Fibroblast of the conjunctiva (primary cell): ENCODE data around the gene SERPINB1.
A peak's percentile ranks its signal among the peaks of the same experiment; 100 is the strongest.
"Not testable (repeated sequence)": the region's sequence is repeated elsewhere in the genome, so short reads cannot be mapped to it uniquely, and the experiment has no call there.

ENCODE experiments used
- DNase-seq: peaks from one replicate; pipeline ENCODE4 v3.0.0-alpha.2; 2010; ENCODE audit warnings: low read depth

SERPINB1 gene

DNA sequence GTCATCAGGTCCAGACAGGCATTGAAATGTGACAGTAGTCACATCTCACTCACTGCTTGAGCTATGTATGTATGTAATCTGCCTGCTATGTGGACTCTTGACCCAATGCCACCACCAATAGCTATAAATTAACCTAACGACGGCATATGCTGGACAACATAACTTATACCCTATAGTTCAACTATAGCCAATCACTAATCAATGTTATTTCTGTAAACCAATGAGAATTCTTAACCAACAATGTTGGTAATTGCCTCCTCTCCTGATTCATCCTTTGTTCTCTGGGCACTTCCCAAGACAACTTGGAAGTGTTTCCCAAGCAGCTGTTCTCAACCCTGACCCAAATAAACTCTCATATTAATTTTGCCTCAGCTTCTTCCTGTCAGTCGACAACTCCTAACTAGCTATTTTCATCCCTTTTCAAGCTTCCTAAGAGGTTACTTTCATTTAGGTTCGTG, 24.1 kb upstream of the SERPINB1 start:
- DNase-seq, result no peak

DNA sequence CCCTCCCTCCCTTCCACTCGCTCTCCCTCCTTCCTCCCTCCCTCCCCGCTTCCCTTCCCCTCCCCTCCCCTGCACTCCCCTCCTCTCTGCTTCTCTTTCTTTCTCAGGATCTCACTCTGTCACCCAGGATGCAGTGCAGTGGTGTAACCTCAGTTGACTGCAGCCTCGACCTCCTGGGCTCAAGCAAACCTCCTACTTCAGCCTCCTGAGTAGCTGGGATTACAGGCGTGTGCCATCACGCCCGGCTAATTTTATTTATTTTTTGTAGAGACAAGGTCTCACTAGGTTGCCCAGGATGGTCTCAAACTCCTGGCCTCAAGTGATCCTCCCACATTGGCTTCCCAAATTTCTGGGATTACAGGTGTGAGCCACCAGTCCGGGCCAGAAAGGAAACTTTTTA, 23.6 kb upstream of the SERPINB1 start:
- no peak for DNase-seq

DNA sequence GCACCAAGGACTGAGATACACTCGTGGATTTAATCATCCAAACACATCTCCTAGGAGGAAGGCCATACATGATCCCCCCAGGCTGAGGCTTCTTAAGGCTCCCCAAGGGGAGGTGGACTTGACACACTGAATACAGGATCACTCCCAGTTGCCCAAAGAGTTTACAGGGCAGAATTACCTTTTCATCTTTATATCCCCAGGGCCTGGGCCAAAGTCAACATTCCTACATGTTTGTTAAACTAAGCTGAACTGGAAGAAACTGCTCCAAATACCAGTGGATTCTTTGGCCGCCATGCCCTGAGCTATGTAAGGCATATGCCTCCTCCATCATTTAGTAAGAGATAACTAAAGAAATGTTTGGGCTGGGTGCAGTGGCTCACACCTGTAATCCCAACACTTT, 22.2 kb upstream of the SERPINB1 start:
- DNase-seq, result no peak

DNA sequence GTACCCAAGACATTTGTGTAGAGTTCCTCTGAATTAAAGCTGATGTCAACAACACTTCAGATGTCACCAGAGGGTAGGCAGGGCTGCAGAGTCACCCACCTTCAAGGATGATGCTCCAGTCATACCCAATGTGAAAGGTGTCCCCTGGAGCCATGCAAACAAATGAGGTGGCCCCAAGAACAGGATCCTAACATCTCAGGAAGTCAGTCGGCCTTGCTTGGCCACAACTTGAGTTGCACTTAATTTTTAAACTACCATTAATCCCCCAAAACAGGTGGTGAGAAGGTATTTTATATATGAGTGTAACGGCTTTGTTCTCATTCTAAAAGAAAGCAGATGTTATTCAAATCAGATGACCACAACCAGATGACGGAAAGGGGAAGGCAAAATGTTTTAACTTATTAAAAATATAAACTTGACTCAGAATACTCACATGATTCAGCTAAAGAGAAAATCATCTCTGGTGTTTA, 21.1 kb upstream of the SERPINB1 start:
- no peak for DNase-seq

DNA sequence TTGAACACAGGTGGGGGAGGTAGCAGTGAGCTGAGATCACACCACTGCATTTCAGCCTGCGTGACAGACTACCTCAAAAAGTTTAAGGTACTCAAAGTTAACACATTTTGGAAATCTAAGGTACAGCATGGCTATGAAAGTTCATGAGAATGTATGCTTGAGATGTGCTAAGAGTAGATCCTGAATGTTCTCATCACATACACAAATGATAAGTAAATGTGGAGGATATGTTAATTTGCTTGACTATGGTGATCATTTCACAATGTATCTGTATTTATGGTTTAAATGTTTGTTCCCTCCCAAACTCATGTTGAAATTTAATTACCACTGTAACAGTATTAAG, 20.1 kb upstream of the SERPINB1 start:
- no peak for DNase-seq

DNA sequence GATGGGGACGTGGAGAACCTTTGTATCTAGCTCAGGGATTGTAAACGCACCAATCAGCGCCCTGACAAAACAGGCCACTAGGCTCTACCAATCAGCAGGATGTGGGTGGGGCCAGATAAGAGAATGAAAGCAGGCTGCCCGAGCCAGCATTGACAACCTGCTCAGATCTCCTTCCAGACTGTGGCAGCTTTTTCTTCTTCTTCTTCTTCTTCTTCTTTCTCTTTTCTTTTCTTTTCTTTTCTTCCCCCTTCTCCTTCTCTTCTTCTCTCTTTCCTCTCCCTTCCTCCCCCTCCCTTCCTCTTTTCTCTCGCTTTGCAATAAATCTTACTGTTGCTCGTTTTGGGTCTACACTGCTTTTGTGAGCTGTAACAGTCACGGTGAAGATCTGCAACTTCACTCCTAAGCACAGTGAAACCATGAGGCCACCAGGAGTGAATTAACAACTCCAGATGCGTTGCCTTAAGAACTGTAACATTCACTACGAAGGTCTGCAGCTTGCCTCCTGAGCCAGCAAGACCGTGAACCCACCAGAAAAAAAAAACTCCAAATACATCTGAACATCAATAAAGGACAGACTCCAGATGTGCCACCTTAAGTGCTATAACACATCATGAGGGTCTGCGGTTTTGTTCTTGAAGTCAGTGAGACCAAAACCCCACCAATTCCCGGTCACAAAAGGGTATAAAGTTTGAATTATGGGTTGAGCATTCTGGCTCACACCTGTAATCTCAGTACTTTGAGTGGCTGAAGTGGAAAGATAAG, 19.6 kb upstream of the SERPINB1 start:
- no peak for DNase-seq

DNA sequence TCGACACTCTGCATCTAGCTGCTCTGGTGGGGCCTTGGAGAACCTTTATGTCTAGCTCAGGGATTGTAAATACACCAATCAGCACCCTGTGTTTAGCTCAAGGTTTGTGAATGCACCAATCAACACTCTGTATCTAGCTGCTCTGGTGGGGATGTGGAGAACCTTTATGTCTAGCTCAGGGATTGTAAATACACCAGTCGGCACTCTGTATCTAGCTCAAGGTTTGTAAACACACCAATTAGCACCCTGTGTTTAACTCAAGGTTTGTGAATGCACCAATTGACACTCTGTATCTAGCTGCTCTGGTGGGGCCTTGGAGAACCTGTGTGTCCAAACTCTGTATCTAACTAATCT, 19.0 kb upstream of the SERPINB1 start:
- DNase-seq, result not testable (repeated sequence)

DNA sequence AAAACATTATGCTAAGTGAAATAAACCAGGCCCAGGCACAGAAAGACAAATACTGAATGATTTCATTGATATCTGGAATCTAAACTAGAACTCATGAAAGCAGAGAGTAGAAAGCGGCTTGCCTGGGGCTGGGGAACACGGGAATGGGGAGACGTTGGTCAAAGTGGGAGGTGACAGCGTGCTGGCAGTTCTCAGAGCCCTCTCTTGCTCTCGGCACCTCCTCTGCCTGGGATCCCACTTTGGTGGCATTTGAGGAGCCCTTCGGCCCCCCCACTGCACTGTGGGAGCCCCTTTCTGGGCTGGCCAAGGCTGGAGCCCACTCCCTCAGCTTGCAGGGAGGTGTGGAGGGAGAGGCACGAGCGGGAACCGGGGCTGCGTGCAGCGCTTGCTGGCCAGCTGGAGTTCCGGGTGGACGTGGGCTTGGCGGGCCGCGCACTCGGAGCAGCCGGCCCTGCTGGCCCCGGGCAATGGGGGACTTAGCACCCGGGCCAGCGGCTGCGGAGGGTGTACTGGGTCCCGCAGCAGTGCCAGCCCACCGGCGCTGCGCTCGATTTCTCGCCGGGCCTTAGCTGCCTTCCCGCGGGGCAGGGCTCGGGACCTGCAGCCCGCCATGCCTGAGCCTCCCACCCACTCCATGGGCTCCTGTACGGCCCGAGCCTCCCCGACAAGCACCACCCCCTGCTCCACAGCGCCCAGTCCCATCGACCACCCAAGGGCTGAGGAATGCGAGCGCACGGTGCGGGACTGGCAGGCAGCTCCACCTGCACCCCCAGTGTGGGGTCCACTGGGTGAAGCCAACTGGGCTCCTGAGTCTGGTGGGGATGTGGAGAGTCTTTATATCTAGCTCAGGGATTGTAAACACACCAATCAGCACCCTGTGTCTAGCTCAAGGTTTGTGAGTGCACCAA, 18.4 kb upstream of the SERPINB1 start:
- not testable (repeated sequence) for DNase-seq

DNA sequence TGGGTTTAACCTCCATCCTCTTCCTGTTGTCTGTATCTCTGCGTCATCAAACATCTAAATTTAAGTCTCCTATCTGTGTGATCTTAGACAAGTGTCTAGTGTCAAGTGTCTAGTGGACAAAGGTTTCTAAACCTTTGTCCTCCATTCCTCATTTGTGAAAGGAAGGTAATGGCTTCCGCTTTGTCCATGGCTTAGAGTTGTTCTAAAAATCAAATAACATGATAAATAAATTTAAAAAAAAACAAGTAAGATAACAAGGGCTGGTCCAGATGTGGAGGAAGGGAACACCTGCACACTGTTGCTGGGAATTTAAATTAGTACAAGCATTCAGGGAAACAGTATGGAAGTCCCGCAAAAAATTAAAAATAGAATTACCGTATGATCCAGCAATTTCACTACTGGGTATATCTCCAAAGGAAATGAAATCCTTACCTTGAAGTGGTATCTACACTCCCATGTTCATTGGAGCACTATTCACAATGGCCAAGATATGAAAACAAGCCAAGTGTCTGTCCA, 17.6 kb upstream of the SERPINB1 start:
- no peak for DNase-seq

DNA sequence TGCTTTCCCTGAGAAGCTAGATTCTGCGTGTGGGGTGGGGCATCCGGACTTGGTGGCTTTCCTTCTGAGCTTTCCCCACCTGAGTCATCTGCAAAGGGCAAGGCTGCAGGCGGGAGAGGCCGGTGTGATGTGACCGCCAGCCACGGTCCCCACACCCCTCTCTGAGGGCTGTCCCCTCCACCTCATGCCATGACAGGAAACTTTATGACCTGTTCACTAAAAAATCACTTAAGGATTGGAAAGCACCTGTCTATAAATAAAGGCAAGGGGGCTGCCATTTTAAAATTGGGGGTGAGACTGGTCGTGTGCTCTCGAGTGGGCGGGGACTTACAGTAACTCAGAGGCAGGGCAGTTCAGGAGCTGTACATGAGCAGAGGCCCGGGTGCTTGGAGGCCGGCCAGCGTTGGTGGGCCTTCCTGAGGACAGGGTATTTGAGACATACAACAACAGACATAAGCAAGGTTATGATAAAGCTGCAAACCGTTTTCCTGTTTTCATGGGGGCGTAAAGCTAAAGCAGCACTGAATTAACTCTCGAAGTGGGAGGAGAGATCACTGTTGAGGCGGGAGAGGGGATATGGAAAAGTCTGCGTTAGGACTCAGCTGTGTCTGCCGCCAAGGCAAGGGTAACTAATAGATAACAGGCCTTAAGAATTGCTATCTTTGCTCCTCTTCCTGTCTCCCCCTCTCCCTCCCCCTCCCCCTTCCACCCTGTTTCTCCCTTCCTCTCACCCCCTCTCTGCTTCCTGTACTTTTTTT, 16.1 kb upstream of the SERPINB1 start:
- peak; percentile 67 for DNase-seq

DNA sequence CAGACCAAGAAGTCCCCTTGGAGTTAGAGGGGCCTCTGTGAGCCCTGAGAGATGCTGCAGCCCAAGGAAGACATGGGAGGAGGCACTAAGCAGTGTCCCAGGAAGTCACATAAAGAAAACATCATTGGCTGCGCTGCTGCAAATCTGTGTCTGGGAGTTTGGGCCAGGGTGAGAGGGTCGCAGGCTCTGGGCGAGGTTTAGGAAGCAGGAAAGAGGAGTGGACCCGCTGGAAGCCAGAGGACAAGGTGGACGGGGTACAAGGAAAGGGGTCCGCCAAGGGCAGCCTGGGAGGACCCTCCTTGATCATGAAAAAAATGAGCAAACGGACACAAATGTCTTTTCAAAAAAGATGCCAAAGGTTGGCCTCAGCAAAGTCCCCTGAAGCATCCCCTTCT, 15.5 kb upstream of the SERPINB1 start:
- no peak for DNase-seq

DNA sequence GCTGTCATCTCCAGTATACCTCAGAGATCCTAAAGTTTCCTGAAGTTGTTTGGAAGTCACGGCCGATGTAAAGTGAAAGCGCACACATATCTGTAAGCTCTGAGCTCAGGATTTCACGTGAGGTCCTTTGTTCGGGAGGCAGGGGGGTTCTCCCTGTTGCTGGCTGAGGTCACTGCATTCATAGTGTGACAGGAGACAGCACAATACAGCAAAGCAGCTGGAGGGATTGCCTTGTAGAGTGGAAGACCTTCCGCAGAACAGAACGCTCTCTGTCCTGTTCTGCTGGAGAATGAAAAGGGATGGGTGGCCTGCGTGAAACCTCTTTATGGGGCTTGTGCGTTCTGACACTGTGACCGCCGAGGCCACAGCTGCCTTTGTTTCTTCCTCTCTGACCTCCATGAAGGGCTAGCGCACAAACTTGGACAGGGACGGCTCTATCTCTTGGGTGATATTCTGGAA, 13.4 kb upstream of the SERPINB1 start:
- DNase-seq, result no peak

DNA sequence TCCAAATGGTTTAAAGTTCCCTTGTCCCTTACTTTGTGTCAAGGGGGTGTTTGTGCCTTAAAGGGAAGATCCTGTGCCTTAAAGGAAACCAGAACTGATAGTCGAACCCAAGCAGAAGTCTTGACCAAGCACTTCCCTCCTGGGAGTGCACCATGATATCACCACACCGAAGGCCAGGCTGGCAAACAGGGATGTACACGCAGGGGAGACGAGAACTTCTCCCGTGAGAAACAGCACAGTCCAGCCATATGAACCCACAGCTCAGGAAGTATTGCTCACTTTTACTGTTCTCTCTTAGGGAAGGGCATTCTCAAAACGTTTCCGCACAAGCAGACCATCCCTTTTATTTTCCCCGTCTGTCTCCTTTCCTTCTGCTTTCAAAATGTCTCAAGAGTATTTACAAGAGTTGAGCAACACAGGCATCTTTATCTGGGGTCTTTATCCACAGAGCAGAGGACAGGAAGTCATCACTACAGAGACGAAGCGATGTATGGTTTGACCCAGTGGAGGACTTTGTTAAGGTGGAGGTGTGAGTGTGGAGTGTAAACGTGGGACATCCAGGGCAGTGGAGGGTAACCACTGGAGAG, 12.8 kb upstream of the SERPINB1 start:
- DNase-seq, result no peak

DNA sequence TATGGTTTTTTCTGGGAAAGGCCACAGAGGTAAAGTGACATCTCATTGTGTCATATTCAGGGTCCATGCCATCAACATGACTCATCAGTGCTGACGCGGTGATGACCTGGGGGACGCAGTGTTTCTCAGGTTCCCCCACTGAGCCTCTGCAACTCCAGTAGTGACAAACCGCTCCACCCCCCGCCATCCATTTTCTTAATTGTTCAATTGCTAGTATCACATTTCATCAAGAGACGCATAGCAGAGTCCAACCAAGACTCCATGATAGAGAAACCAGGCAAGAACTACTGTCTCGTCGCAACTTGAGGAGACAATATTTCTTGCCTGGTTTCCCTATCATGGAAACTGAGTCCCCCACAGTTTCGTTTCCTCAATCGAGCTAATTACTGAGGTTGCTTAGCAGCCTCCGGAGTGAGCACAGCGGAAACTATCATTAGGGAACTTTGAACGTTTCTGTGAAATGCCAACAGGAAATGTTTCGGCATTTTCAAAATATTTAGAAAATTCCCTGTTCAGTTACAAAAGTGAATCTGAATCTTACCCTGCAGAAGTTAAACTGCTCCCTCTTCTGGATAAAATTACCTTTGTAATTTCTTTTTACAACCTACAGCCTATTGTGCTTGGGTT, 12.2 kb upstream of the SERPINB1 start:
- DNase-seq, result peak; percentile 21

DNA sequence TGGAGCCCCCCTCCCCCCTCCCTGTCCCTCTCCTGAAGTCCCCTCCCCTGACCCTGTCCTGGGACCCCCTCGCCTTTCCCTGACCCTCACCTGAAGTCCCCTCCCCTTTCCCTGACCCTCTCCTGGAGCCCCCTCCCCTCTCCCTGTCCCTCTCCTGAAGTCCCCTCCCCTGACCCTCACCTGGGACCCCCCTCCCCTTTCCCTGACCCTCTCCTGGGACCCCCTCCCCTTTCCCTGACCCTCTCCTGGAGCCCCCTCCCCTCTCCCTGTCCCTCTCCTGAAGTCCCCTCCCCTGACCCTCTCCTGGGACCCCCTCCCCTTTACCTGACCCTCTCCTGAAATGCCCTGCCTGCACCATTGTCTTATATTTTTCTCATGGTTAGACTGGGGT, 11.7 kb upstream of the SERPINB1 start:
- DNase-seq, result not testable (repeated sequence)

DNA sequence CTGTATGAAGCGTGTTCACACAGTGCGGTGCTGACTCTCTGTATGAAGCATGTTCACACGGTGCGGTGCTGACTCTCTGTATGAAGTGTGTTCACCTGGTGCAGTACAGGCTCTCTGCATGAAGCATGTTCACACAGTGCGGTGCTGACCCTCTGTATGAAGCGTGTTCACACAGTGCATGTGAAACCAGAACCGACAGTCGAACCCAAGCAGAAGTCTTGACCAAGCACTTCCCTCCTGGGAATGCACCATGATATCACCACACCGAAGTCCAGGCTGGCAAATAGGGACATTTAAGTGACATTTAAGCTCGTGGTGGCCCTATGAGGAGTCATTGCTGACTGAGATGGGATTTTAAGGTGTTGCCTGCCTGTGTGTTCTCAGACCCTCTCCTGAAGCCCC, 11.3 kb upstream of the SERPINB1 start:
- DNase-seq, result no peak

DNA sequence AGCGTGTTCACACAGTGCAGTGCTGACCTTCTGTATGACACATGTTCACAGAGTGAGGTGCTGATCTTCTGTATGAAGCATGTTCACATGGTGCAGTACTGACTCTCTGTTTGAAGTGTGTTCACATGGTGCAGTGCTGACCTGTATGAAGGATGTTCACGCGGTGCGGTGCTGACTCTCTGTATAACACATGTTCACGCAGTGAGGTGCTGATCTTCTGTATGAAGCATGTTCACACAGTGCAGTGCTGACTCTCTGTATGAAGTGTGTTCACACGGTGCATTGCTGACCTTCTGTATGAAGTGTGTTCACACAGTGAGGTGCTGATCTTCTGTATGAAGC, 10.8 kb upstream of the SERPINB1 start:
- DNase-seq, result no peak

DNA sequence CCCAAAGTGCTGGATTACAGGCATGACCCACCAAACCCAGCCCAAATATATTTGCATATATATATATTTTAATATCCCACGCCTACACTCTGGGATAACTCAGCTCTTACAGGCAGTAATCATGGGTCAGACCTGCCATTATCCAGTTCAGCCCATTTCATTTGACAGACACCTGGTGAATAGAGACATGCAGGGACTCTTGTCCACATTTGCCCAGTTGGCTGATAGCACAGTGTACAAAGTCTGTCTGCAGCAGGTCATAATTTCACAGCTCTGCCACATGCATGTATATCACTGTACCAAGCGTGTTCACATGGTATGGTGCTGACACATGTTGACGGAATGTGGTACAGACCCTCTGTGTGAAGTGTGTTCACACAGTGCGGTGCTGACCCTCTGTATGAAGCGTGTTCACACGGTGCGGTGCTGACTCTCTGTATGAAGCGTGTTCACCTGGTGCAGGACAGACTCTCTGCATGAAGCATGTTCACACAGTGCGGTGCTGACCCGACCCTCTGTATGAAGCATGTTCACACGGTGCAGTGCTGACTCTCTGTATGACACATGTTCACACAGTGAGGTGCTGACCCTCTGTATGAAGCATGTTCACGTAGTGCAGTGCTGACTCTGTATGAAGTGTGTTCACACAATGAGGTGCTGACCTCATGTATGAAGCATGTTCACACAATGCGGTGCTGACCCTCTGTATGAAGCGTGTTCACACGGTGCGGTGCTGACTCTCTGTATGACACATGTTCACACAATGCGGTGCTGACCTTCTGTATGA, 10.3 kb upstream of the SERPINB1 start:
- no peak for DNase-seq

DNA sequence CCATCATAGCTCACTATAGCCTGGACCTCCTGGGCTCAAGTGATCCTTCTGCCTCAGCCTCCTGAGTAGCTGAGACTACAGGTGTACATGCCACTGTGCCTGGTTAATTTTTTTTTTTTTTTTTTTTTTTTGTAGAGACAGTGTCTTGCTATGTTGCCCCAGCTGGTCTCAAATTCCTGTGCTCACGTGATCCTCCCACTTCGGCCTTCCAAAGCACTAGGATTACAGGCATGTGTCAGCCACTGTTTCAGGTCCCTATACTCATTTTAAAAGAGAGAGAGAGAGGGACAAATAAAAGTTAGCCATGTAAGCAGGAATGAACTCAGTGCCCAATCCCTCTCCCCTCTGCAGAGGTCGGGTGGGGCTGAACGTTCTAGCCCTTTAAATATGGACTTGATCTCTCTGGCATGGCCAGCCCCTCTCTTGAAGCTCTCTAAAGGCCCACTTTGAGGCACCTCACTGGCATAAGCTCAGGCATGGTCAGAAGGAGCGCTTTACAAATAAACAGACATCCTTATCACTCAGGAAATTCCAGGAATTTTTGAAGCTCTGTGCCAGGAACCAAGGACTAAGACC, 9.0 kb upstream of the SERPINB1 start:
- DNase-seq, result no peak

DNA sequence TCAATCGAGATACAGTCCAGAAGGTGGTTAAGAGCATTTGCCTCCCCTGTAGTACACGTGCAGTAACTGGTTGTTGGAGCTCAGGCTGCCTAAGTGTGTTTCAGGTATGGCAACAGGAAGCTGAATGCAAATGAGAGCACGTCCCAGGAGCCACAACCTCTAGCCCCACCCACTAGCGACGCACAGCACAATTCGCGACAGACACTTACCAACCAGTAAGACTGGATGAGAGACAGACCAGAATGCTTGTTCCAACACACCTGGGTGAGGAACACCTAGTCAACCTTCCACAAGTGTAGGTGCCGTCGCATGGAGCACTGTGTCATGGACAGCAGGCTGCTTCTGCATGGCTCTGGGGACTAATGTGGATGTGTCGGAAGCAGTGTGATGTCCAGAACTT, 7.2 kb upstream of the SERPINB1 start:
- DNase-seq, result no peak

DNA sequence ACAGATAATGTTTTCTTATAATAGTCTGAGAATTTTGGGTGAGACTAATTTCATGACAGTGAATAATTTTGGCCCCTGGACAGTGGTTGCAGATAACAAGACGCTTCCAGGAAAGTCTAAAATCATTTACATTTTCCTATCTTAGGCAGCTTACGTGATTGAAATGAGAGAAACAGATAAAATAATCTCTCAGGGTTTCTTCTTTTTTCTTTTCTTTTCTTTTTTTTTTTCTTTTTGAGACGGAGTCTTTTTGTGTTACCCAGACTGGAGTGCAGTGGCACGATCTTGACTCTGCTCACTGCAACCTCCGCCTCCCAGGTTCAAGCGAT, 4.2 kb upstream of the SERPINB1 start:
- DNase-seq, result no peak
